Fibroblast of lung (primary cell): ENCODE measurements around the gene SH2D4B. TPM values are rescaled to one million over a fixed set of nuclear protein-coding genes. Genes with fewer than 3 reads are reported as not detected.

Source experiments
- DNase-seq, 2 donors: peaks; one replicate each; pipeline versions ENCODE4 v3.0.0 to v3.0.0-alpha.2; 2010; ENCODE audit warnings: low read depth in 2 of 2
- H2AFZ ChIP-seq: 2 replicates; pipeline ENCODE4 v1.5.1; 2012; ENCODE audit warnings: low read length, control low read depth, inconsistent platforms
- H3K27ac ChIP-seq: 2 replicates; pipeline ENCODE4 v1.5.1; 2011; ENCODE audit warnings: low read length, control low read depth; ENCODE audit not compliant: insufficient read depth
- H3K27me3 ChIP-seq: 2 replicates; pipeline ENCODE4 v1.5.1; 2011; ENCODE audit warnings: mild to moderate bottlenecking, low read length; ENCODE audit not compliant: control insufficient read depth, insufficient read depth
- H3K36me3 ChIP-seq: 2 replicates; pipeline ENCODE4 v1.5.1; 2011; ENCODE audit warnings: low read length; ENCODE audit not compliant: control insufficient read depth, insufficient read depth
- H3K4me1 ChIP-seq: 2 replicates; pipeline ENCODE4 v1.5.1; 2011; ENCODE audit warnings: low read length; ENCODE audit not compliant: control insufficient read depth, insufficient read depth; ENCODE audit errors: extremely low read depth
- H3K4me2 ChIP-seq: 2 replicates; pipeline ENCODE4 v1.5.1; 2011; ENCODE audit warnings: low read length, control low read depth; ENCODE audit not compliant: insufficient read depth; ENCODE audit errors: extremely low read depth
- H3K4me3 ChIP-seq, 4 experiments: fragments of 200-600 bp in 1 of 4; sonication (generic) in 1 of 4; replicated peaks in 1 of 4; 2 replicates each; pipeline ENCODE4 v1.5.1; 2011 to 2016; ENCODE audit warnings: low read length in 4 of 4, low read depth in 3 of 4, mild to moderate bottlenecking in 3 of 4, control low read depth in 2 of 4, inconsistent platforms in 1 of 4, mixed read lengths in 1 of 4; ENCODE audit not compliant: insufficient read depth in 1 of 4; ENCODE audit errors: control extremely low read depth in 1 of 4
- H3K79me2 ChIP-seq: 2 replicates; pipeline ENCODE4 v1.5.1; 2012; ENCODE audit warnings: mild to moderate bottlenecking, low read length, inconsistent platforms; ENCODE audit not compliant: control insufficient read depth, insufficient read depth
- H3K9ac ChIP-seq: 2 replicates; pipeline ENCODE4 v1.5.1; 2011; ENCODE audit warnings: mild to moderate bottlenecking, low read length, control low read depth; ENCODE audit not compliant: insufficient read depth
- H3K9me3 ChIP-seq: 2 replicates; pipeline ENCODE4 v1.5.1; 2012; ENCODE audit warnings: low read depth, low read length; ENCODE audit not compliant: control insufficient read depth, insufficient read depth
- H4K20me1 ChIP-seq: 2 replicates; pipeline ENCODE4 v1.5.1; 2011; ENCODE audit warnings: low read length; ENCODE audit not compliant: control insufficient read depth, insufficient read depth; ENCODE audit errors: extremely low read depth
- EZH2 ChIP-seq: IDR thresholded peaks from 2 replicates; pipeline ENCODE4 v1.5.1; 2012; ENCODE audit warnings: low read length, control low read depth, mild to moderate bottlenecking; ENCODE audit errors: missing control alignments
- polyA plus RNA-seq, 2 donors: library from polyadenylated mRNA; depleted of rRNA in 1 of 2; stranded (reverse) in 1 of 2; unstranded in 1 of 2; fragments of >200 nt; gene quantifications; 2 replicates each; pipeline ENCODE4 v1.2.1, GENCODE V29; 2011 to 2012; ENCODE audit warnings: missing spikeins in 1 of 2
- total RNA-seq: library from RNA; depleted of rRNA; stranded (reverse); fragments of >200 nt; gene quantifications from 2 replicates; pipeline ENCODE4 v1.2.1, GENCODE V29; 2014
- TF ChIP-seq, protein P1 (sequence below), 2 donors: IDR thresholded peaks in 1 of 2; conservative IDR thresholded peaks in 1 of 2; 1 replicate in 1 of 2; 2 replicates in 1 of 2; pipeline ENCODE4 v1.5.1; 2011 to 2012; ENCODE audit warnings: low read length in 2 of 2, control low read depth in 1 of 2, inconsistent platforms in 1 of 2, low read depth in 1 of 2, mild to moderate bottlenecking in 1 of 2

The SH2D4B gene
- total and polyA plus RNA-seq, 2 donors (not counting 1 experiment from before 2014, with no cell fraction given): not detected

DNA sequence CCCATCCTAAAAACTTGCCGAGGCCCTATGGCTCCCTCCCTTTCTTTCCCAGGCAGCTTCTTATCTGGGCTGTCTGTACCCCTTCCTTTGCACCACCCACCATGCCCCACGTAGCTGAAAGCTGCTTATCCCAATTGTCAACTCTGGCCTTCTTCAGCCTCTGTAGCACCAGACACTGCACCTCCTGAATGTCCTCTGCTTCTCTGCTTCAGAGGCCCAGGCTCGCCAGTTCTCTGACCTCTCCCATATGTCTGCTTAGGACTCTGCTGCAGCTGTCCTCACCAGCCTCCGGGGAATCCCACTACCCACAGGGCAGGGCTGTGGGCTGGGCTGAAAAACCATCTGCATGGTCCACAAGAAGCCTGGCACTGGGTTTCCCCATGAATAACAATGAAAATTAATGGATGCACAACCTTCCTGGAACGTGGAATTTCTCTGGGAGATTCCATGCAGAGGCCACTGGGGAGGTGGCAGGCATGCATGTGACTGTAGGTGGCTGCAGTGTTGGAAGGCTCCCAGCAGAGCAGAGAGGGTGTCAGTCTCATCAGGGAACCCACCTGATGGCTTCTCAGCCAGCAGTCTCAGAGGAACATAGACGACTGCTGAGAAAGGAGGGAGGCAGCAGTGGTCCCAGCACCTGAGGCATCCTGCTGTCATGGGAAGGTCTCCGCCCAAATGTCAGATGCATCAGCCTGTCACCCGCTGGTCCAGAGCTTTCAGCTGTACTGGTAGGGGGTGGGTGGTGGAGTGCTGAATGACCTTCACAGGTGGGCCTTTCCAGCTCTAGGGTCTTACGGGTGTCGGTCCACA lies 16.8 kb upstream of the SH2D4B start:
- Histone ChIP-seq H3K4me2 (no peak overlapping the region), H3K79me2 (no peaks in the 10 kb centered on the region), H3K9ac (no peak overlapping the region), H3K4me1 (peaks cover 3% of the 10 kb centered on the region), H4K20me1 (no peaks in the 10 kb centered on the region), H3K36me3 (peaks cover 5% of the 10 kb centered on the region), H3K4me3 (no peak overlapping the region), H2AFZ (no peak overlapping the region), H3K27me3 (no peaks in the 10 kb centered on the region), H3K27ac (no peak overlapping the region), H3K9me3 (no peaks in the 10 kb centered on the region)
- no peak for DNase-seq
- TF ChIP-seq, protein P1, sequence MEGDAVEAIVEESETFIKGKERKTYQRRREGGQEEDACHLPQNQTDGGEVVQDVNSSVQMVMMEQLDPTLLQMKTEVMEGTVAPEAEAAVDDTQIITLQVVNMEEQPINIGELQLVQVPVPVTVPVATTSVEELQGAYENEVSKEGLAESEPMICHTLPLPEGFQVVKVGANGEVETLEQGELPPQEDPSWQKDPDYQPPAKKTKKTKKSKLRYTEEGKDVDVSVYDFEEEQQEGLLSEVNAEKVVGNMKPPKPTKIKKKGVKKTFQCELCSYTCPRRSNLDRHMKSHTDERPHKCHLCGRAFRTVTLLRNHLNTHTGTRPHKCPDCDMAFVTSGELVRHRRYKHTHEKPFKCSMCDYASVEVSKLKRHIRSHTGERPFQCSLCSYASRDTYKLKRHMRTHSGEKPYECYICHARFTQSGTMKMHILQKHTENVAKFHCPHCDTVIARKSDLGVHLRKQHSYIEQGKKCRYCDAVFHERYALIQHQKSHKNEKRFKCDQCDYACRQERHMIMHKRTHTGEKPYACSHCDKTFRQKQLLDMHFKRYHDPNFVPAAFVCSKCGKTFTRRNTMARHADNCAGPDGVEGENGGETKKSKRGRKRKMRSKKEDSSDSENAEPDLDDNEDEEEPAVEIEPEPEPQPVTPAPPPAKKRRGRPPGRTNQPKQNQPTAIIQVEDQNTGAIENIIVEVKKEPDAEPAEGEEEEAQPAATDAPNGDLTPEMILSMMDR (conservative IDR thresholded peaks at IDR 0.05 in 1 of 2, IDR thresholded peaks at IDR 0.05 in 1 of 2; ENCODE audit: low read depth in 1 of 2, low read length in 2 of 2): no peak

DNA sequence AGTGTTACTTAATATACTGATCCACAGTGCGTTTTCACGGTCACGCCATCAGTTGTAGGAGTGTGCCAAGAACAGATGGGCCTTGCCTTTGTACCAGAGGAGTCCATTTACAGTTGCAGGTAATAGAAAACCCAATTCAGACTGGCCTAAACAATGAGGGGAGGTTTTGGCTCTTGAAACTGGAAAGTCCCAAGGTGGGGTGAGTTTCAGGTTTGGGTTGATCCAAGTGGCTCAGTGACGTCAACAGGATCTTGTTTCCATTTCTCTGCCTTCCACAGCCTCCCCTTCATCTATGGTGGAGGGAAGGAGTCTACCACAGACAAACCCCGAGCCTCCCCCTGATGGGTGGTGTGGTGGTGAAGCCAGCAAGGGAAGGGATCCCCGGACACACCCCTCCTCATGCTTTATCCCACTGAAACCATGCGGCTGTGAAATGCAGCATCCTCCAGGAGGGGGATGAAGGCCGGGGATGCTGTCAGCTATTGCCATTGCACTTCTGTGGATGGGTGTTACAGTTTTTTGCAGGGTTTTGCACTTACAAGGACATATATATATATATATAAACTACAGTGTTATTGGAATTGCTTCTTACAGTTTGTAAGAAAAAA lies 14.8 kb upstream of the SH2D4B start:
- no peaks in the 10 kb centered on the region for H3K4me1 ChIP-seq
- H3K9ac ChIP-seq: no peak overlapping the region
- no peak overlapping the region for H3K4me2 ChIP-seq
- H2AFZ ChIP-seq: no peak overlapping the region
- DNase-seq: no peak
- TF ChIP-seq, protein P1 (conservative IDR thresholded peaks at IDR 0.05 in 1 of 2, IDR thresholded peaks at IDR 0.05 in 1 of 2; ENCODE audit: low read depth in 1 of 2, low read length in 2 of 2): no peak
- no peak for TF ChIP-seq EZH2
- peaks cover 5% of the 10 kb centered on the region for H3K36me3 ChIP-seq
- no peaks in the 10 kb centered on the region for H4K20me1 ChIP-seq
- H3K27me3 ChIP-seq: no peaks in the 10 kb centered on the region
- no peaks in the 10 kb centered on the region for H3K9me3 ChIP-seq
- H3K4me3 ChIP-seq: no peak overlapping the region
- no peak overlapping the region for H3K27ac ChIP-seq
- no peaks in the 10 kb centered on the region for H3K79me2 ChIP-seq

DNA sequence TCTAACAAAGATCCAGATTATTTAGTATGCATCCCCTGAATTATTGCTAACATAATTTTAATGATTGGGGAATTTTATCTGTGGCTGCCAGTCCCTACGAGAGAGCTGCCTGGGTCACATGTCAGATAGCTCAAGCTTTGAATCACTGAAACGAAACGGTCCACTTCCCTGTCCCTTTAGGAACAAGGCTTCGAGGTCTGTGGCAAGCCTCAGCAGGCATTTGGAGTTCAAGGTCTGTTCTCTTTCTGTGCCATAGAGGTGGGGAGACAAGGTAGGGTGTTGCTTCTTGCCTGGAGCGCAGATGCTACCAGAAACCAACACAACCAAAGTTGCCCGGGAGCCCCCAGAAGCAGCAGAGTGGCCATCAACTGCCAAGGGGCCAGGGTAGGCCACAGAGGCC lies 13.9 kb upstream of the SH2D4B start:
- TF ChIP-seq, protein P1 (conservative IDR thresholded peaks at IDR 0.05 in 1 of 2, IDR thresholded peaks at IDR 0.05 in 1 of 2; ENCODE audit: low read depth in 1 of 2, low read length in 2 of 2): no peak
- no peak for TF ChIP-seq EZH2
- no peak overlapping the region for H2AFZ ChIP-seq
- no peaks in the 10 kb centered on the region for H4K20me1 ChIP-seq
- no peaks in the 10 kb centered on the region for H3K79me2 ChIP-seq
- H3K27me3 ChIP-seq: no peaks in the 10 kb centered on the region
- H3K36me3 ChIP-seq: peaks cover 2% of the 10 kb centered on the region
- H3K4me2 ChIP-seq: no peak overlapping the region
- no peak overlapping the region for H3K27ac ChIP-seq
- DNase-seq: no peak
- no peaks in the 10 kb centered on the region for H3K4me1 ChIP-seq
- no peaks in the 10 kb centered on the region for H3K9me3 ChIP-seq
- H3K9ac ChIP-seq: no peak overlapping the region
- no peak overlapping the region for H3K4me3 ChIP-seq
